GM23248 (cell line): ENCODE measurements around the gene ZDHHC22. TPM values are rescaled to one million over a fixed set of nuclear protein-coding genes. Genes with fewer than 3 reads are reported as not detected.

Experiments
- DNase-seq: peaks from one replicate; pipeline ENCODE4 v3.0.0-alpha.2; 2015
- H2AFZ ChIP-seq: fragments of 200-600 bp; sonication (generic); 2 replicates; pipeline ENCODE4 v1.6.1; 2016; ENCODE audit warnings: antibody characterized with exemption
- H3F3A ChIP-seq: fragments of 200-600 bp; sonication (generic); 2 replicates; pipeline ENCODE4 v1.6.1; 2016; ENCODE audit warnings: mild to moderate bottlenecking, antibody characterized with exemption, mixed run types; ENCODE audit not compliant: insufficient read depth
- H3K27ac ChIP-seq: fragments of 200-600 bp; sonication (generic); 2 replicates; pipeline ENCODE4 v1.5.1; 2016; ENCODE audit warnings: mild to moderate bottlenecking
- H3K27me3 ChIP-seq: fragments of 200-600 bp; sonication (generic); replicated peaks from 2 replicates; pipeline ENCODE4 v1.6.1; 2016; ENCODE audit warnings: mild to moderate bottlenecking; ENCODE audit not compliant: insufficient read depth
- H3K36me3 ChIP-seq: fragments of 200-600 bp; sonication (generic); 2 replicates; pipeline ENCODE4 v1.6.1; 2016; ENCODE audit warnings: low read depth, mild to moderate bottlenecking
- H3K4me1 ChIP-seq: fragments of 200-600 bp; sonication (generic); 2 replicates; pipeline ENCODE4 v1.6.1; 2016; ENCODE audit warnings: mild to moderate bottlenecking; ENCODE audit not compliant: insufficient read depth
- H3K4me2 ChIP-seq: fragments of 200-600 bp; sonication (generic); one replicate; pipeline ENCODE4 v1.6.1; 2016; ENCODE audit warnings: mild to moderate bottlenecking; ENCODE audit not compliant: unreplicated experiment
- H3K4me3 ChIP-seq: fragments of 200-600 bp; sonication (generic); 2 replicates; pipeline ENCODE4 v1.5.1; 2016; ENCODE audit warnings: mild to moderate bottlenecking
- H3K79me2 ChIP-seq: fragments of 200-600 bp; sonication (generic); 2 replicates; pipeline ENCODE4 v1.6.1; 2016; ENCODE audit warnings: mild to moderate bottlenecking; ENCODE audit not compliant: insufficient read depth
- H3K9ac ChIP-seq: fragments of 200-600 bp; sonication (generic); 2 replicates; pipeline ENCODE4 v1.6.1; 2016; ENCODE audit warnings: mild to moderate bottlenecking
- H3K9me2 ChIP-seq: fragments of 200-600 bp; sonication (generic); 2 replicates; pipeline ENCODE4 v1.6.1; 2016; ENCODE audit warnings: mixed run types, mild to moderate bottlenecking, moderate library complexity; ENCODE audit not compliant: insufficient read depth
- H3K9me3 ChIP-seq: fragments of 200-600 bp; sonication (generic); one replicate; pipeline ENCODE4 v1.6.1; 2017; ENCODE audit warnings: low read depth
- H4K20me1 ChIP-seq: fragments of 200-600 bp; sonication (generic); 2 replicates; pipeline ENCODE4 v1.6.0; 2016; ENCODE audit not compliant: insufficient read depth
- EZH2 ChIP-seq: fragments of 200-600 bp; sonication (generic); IDR thresholded peaks from 2 replicates; pipeline ENCODE4 v1.6.1; 2018; ENCODE audit warnings: antibody characterized with exemption, mild to moderate bottlenecking; ENCODE audit not compliant: insufficient read depth, poor library complexity, severe bottlenecking
- EZH2phosphoT487 ChIP-seq: fragments of 200-600 bp; sonication (generic); IDR thresholded peaks from 2 replicates; pipeline ENCODE4 v1.6.1; 2018; ENCODE audit warnings: antibody characterized with exemption, moderate library complexity, mild to moderate bottlenecking, low read depth; ENCODE audit not compliant: insufficient read depth
- WGBS, 2 experiments: methylation state at CpG; one replicate each; pipeline ENCODE4 v1.1.6; 2015 to 2017; ENCODE audit warnings: low lambda C conversion rate in 2 of 2, low coverage in 1 of 2; ENCODE audit errors: missing lambda C conversion rate in 2 of 2; 5-methylcytosine and 5-hydroxymethylcytosine counted together
- in situ Hi-C: fragments of 300-500 bp; cut with MboI; formaldehyde crosslinking; loops from 2 replicates; pipeline ENCODE4 v1.15.0; 2020
- polyA plus RNA-seq: library from polyadenylated mRNA; unstranded; fragments of >200 nt; fragmentation: Nextera tagmentation; extraction: Ambion mirVana; gene quantifications from 2 replicates; pipeline ENCODE4 v1.2.1, GENCODE V29; 2016
- total RNA-seq: library from RNA; depleted of rRNA; stranded (reverse); fragments of >200 nt; shearing (Covaris generic); gene quantifications from 2 replicates; pipeline ENCODE4 v1.2.3, GENCODE V29; 2014

ZDHHC22 gene
- total and polyA plus RNA-seq, 2 experiments from 2014 or later: not detected

DNA sequence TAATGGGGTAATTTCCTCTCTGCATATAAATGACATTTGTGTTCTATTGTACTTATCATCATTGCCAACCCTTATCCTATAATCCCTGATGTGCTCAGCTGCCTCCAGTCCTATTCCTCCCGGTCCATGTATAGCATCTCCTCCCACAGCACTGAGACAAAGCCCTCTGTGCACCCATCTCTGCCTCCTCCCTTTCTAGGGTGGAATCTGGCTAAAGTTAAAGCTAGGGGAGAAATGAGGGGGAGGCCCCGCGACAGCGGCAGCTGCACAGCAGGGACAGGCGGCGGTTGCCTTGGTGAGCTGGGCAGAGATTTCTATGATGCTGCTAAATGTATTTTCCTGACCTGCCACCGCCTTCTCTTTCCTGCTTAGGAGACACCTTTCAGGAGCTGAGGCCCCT lies 12.8 kb upstream of the ZDHHC22 start:
- in situ Hi-C loops: loop anchor here (10.0 kb wide), 1 partner anchor 140 kb away; no protein-coding TSS in a partner anchor

DNA sequence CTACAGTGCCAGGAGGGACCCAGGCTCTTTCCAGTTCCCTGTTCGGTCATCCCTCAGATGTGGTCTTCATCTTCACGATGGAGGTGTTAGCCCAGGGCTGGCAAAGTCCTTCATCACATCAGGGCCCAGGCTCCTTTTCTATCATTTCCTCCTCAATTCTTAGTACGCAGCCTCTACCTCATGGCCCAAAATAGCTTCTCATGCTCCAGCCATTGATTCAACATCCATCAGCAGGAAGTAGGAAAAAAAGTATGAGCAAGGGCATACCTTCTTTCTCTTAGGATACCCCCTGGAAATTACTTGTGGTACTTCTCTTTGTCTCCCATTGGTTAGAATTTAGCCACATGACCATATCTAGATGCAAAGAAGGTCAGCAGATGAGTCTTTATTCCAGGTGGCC lies 12.2 kb upstream of the ZDHHC22 start:
- 60 to 79% methylated on average over 3 of the region's 3 CpGs for WGBS, 2 experiments
- H3K27me3 ChIP-seq: peaks cover 13% of the 10 kb centered on the region
- in situ Hi-C loops: loop anchor here (10.0 kb wide), 1 partner anchor 141 kb away; no protein-coding TSS in a partner anchor

More for the DNA sequence above, 12.8 kb upstream of the ZDHHC22 start:
- no peaks in the 10 kb centered on the region for H3K9me3 ChIP-seq
- H3K4me2 ChIP-seq: no peak overlapping the region
- no peak overlapping the region for H3K27ac ChIP-seq
- no peaks in the 10 kb centered on the region for H3F3A ChIP-seq
- H2AFZ ChIP-seq: no peak overlapping the region
- no peak overlapping the region for H3K4me3 ChIP-seq
- 15 to 25% methylated on average over 7 of the region's 7 CpGs for WGBS, 2 experiments
- H4K20me1 ChIP-seq: no peaks in the 10 kb centered on the region
- DNase-seq: no peak
- peaks cover 13% of the 10 kb centered on the region for H3K27me3 ChIP-seq
- no peaks in the 10 kb centered on the region for H3K36me3 ChIP-seq
- TF ChIP-seq EZH2phosphoT487: no peak
- TF ChIP-seq EZH2: no peak
- no peaks in the 10 kb centered on the region for H3K79me2 ChIP-seq
- no peaks in the 10 kb centered on the region for H3K9me2 ChIP-seq
- no peak overlapping the region for H3K9ac ChIP-seq
- no peaks in the 10 kb centered on the region for H3K4me1 ChIP-seq

DNA sequence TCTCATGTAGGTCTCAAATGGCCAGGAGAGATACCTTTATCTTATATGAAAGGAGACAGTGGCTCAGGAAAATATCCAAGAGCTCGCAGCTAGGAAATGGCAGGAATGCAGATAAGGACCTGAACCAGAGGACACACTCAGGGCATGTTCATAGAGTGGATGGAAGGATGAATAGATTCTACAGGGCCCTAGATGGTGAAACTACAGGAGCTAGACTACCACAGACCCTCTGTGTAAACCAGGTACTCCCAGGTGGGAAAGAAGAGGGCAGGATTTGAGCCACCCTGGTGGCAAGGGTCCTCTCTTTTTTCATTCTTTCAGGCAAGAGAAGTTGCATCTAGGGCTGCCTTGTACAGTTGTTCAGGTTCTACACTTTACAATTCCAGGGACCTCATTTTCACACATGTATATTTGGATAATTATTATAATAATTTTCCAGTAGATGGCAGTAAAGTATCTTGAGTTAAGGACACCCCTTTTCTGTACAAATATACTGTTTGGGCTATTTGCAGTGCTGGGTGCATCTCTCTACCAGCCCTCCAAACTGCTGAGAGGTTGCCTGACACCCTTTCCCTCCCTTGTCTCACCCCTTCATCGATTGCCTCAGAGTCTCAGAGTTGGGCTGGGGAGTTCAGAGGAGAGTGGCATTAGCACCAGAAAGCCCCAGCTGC lies 10.5 kb upstream of the ZDHHC22 start:
- peak; percentile 61 for DNase-seq

More for the DNA sequence above, 12.2 kb upstream of the ZDHHC22 start:
- Histone ChIP-seq H3K4me2 (no peak overlapping the region), H3K36me3 (no peaks in the 10 kb centered on the region), H2AFZ (no peak overlapping the region), H3K4me1 (no peaks in the 10 kb centered on the region), H3K4me3 (no peak overlapping the region), H3K79me2 (no peaks in the 10 kb centered on the region), H3F3A (no peaks in the 10 kb centered on the region), H3K9me2 (no peaks in the 10 kb centered on the region), H3K27ac (no peak overlapping the region), H3K9me3 (no peaks in the 10 kb centered on the region), H3K9ac (no peak overlapping the region), H4K20me1 (no peaks in the 10 kb centered on the region)
- DNase-seq: no peak
- no peak for TF ChIP-seq EZH2
- no peak for TF ChIP-seq EZH2phosphoT487

DNA sequence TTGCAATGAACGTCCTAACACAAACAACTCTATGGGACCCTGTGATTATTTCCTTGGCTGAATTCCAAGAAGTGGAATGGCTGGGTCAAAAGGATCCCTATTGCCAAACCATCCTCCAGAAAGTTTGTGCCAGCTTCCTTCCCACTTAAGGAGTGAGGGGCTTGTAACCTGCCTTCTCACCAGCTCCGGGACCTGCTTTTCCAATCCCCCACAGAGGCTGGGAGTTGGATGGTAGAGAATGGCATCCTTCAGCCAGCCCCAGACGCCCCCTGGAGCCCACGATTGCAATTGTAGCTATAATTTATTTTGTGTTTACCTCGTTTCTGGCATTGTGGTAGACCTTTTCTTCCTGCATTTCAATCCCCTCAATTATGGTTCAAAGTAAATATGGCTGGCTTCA lies 9.7 kb upstream of the ZDHHC22 start:
- Histone ChIP-seq H3K4me2 (no peak overlapping the region), H3K4me3 (no peak overlapping the region), H3K9me2 (no peaks in the 10 kb centered on the region), H3K79me2 (no peaks in the 10 kb centered on the region), H3K27ac (no peak overlapping the region), H3K36me3 (no peaks in the 10 kb centered on the region), H3K4me1 (no peaks in the 10 kb centered on the region), H3K9ac (no peak overlapping the region), H3K9me3 (no peaks in the 10 kb centered on the region), H3K27me3 (peaks cover 27% of the 10 kb centered on the region), H2AFZ (no peak overlapping the region), H4K20me1 (no peaks in the 10 kb centered on the region), H3F3A (no peaks in the 10 kb centered on the region)
- WGBS, 2 experiments: 6 to 7% methylated on average over 5 of the region's 5 CpGs
- in situ Hi-C loops: loop anchor here (10.0 kb wide), 1 partner anchor 144 kb away; no protein-coding TSS in a partner anchor
- TF ChIP-seq EZH2 (no peak), EZH2phosphoT487 (no peak)
- DNase-seq: peak; percentile 39

More for the DNA sequence above, 10.5 kb upstream of the ZDHHC22 start:
- Histone ChIP-seq H3F3A (no peaks in the 10 kb centered on the region), H3K9me2 (no peaks in the 10 kb centered on the region), H3K27ac (no peak overlapping the region), H3K4me3 (no peak overlapping the region), H3K27me3 (peaks cover 19% of the 10 kb centered on the region), H3K4me1 (no peaks in the 10 kb centered on the region), H2AFZ (no peak overlapping the region), H4K20me1 (no peaks in the 10 kb centered on the region), H3K4me2 (no peak overlapping the region), H3K9ac (no peak overlapping the region), H3K36me3 (no peaks in the 10 kb centered on the region), H3K79me2 (no peaks in the 10 kb centered on the region), H3K9me3 (no peaks in the 10 kb centered on the region)
- in situ Hi-C loops: loop anchor here (10.0 kb wide), 1 partner anchor 143 kb away; no protein-coding TSS in a partner anchor
- no peak for TF ChIP-seq EZH2phosphoT487
- no peak for TF ChIP-seq EZH2
- WGBS, 2 experiments: 9 to 18% methylated on average over 2 of the region's 2 CpGs
